Progenitor cell of endocrine pancreas (in vitro differentiated cells): ENCODE results near the gene ACAP3. TPM values are rescaled to one million over a fixed set of nuclear protein-coding genes. Genes with fewer than 3 reads are reported as not detected.

Experiments used
- DNase-seq: peaks from one replicate; pipeline ENCODE4 v3.0.0; 2021; ENCODE audit warnings: low spot score; ENCODE audit not compliant: unreplicated experiment
- H3K27ac Mint-ChIP-seq: 2 replicates; pipeline ENCODE4 v1.8.0; 2021; ENCODE audit warnings: mild to moderate bottlenecking, moderate library complexity, mixed read lengths
- H3K27me3 Mint-ChIP-seq: 2 replicates; pipeline ENCODE4 v1.8.0; 2021; ENCODE audit warnings: mixed read lengths
- H3K36me3 Mint-ChIP-seq: 2 replicates; pipeline ENCODE4 v1.8.0; 2022; ENCODE audit warnings: mixed read lengths; ENCODE audit not compliant: insufficient read depth
- H3K4me1 Mint-ChIP-seq: 2 replicates; pipeline ENCODE4 v1.8.0; 2021; ENCODE audit warnings: low read depth, mixed read lengths
- H3K4me3 Mint-ChIP-seq: 2 replicates; pipeline ENCODE4 v1.8.0; 2021; ENCODE audit warnings: low read depth, mild to moderate bottlenecking, moderate library complexity, mixed read lengths
- H3K9me3 Mint-ChIP-seq: 2 replicates; pipeline ENCODE4 v1.8.0; 2021; ENCODE audit warnings: low read depth, mixed read lengths
- total RNA-seq: library from RNA; stranded (reverse); gene quantifications from 2 replicates; pipeline ENCODE4 v1.2.1, GENCODE V29; 2021
- TF ChIP-seq, protein P1 (sequence below): fragments of 200-600 bp; sonication (generic); IDR thresholded peaks from one replicate; pipeline ENCODE4 v1.5.0; 2021; ENCODE audit warnings: antibody characterized with exemption, mild to moderate bottlenecking; ENCODE audit not compliant: unreplicated experiment

Gene ACAP3
- total RNA-seq, 1 donor from 2014 or later, result 111 TPM

DNA sequence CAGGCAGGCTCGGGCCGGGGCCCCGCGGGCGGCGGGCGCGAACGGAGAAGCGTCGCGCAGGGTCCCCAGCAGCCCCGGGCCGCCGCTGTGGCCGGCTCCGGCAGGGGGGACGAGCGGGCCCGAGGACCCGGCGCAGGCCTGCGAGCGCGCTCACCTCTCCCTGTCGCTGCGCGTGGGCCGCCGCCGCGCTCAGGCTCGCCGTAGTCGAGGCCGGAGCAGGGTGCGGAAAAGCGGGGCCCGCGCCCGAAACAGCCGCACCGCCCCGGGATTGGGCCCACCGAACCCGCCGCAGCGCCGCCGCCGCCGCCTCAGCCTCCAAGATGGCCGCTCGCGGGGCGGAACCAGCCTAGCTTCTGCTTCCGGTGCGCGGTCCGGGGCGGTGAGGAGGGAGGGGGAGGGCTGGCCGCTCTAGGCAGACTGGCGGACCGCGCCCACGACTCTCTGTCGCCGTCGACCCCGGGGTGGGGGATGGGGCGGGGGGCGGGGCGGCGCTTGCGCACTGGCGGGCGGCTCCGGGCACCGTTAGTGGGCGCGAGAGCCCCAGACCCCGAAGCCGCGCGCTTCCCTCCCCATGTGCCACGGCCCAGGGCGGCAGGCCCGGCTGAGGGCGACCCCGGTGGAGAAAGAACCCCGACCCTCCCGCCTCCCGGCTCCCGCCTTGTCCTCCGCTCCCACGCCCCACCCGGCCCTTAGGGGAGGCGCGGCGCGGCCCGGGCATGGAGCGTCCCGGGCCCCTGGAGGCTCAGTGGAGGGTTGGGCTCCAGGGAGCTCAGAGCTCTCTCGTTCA lies 34.0 kb downstream of the ACAP3 start, which contains the start of gene UBE2J2:
TSS of gene UBE2J2 (minus strand) at position 343 of the 787 bp plus-strand sequence. CDS start 5,862 bp downstream, outside the sequence.
- Mint-ChIP-seq H3K9me3 (no peaks in the 10 kb centered on the region), H3K27me3 (no peaks in the 10 kb centered on the region), H3K36me3 (peaks cover 5% of the 10 kb centered on the region), H3K4me3 (peak within 1 kb of the TSS; percentile 91), H3K27ac (peak within 1 kb of the TSS; percentile 89), H3K4me1 (peaks cover 24% of the 10 kb centered on the region)
- peak; percentile 91 for DNase-seq
- TF ChIP-seq, protein P1, sequence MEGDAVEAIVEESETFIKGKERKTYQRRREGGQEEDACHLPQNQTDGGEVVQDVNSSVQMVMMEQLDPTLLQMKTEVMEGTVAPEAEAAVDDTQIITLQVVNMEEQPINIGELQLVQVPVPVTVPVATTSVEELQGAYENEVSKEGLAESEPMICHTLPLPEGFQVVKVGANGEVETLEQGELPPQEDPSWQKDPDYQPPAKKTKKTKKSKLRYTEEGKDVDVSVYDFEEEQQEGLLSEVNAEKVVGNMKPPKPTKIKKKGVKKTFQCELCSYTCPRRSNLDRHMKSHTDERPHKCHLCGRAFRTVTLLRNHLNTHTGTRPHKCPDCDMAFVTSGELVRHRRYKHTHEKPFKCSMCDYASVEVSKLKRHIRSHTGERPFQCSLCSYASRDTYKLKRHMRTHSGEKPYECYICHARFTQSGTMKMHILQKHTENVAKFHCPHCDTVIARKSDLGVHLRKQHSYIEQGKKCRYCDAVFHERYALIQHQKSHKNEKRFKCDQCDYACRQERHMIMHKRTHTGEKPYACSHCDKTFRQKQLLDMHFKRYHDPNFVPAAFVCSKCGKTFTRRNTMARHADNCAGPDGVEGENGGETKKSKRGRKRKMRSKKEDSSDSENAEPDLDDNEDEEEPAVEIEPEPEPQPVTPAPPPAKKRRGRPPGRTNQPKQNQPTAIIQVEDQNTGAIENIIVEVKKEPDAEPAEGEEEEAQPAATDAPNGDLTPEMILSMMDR, result no peak

DNA sequence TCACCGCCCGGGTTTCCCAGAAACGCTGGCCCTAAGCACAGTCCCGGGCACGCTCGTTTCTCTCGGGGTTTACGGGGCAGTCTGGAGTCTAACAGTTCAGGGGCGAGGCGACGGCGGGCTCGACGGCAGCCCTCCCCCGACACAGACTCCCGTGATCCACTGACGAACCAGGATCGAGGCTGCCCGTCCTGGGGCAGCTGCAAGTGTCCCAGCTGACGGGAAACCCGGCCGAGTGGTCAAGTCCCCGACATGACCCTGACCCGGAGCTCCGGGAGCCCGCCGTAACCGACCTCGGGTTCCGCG lies 34.6 kb downstream of the ACAP3 start:
- Mint-ChIP-seq H3K4me3 (peak overlapping the region; percentile 91), H3K36me3 (peaks cover 5% of the 10 kb centered on the region), H3K9me3 (no peaks in the 10 kb centered on the region), H3K27me3 (no peaks in the 10 kb centered on the region), H3K4me1 (peaks cover 24% of the 10 kb centered on the region), H3K27ac (peak overlapping the region; percentile 89)
- TF ChIP-seq, protein P1, result no peak
- no peak for DNase-seq

DNA sequence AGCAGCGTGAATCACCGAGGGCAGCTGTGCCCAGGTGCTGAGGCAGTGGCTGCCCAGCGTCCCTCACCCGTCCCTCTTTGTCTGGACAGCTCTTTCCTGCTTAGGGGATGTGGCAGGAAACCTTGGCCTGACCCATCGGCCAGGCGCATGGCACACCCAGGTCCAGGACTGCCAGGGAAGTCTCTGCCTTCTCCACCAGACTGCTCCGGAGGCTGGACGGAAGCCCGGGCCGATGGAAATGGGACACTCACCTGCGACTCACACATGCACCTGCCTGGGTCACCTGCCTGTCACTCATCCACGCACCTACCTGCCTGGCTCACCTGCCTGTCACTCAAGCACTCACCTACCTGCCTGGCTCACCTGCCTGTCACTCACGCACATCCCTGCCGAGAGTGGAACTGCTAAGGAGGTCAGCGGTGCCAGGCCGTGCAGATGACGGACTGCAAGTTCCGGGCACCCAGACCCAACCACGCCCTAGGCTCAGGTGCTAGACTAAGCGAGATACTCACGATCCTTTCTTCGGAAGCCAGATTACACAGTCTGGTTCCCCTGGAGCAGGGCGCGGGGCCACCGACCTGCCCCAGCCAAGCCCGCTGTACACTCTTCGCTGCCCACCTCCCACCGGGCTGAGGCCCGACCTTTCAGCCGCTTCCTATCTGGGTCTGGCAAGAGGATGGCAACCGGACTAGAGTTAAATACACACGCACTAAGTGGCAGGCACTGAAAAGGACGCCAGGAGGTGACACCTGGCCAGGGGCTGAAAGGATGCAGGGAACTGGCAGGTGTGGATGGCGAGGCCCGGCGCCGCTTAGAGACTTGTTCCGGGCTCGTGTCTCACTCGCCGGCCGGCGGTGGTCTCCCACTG lies 35.2 kb downstream of the ACAP3 start:
- TF ChIP-seq, protein P1, result no peak
- H3K4me3 Mint-ChIP-seq, result peak overlapping the region; percentile 91
- H3K27ac Mint-ChIP-seq, result peak overlapping the region; percentile 89
- no peaks in the 10 kb centered on the region for H3K27me3 Mint-ChIP-seq
- no peaks in the 10 kb centered on the region for H3K9me3 Mint-ChIP-seq
- peaks cover 24% of the 10 kb centered on the region for H3K4me1 Mint-ChIP-seq
- no peak for DNase-seq
- H3K36me3 Mint-ChIP-seq, result peaks cover 5% of the 10 kb centered on the region

DNA sequence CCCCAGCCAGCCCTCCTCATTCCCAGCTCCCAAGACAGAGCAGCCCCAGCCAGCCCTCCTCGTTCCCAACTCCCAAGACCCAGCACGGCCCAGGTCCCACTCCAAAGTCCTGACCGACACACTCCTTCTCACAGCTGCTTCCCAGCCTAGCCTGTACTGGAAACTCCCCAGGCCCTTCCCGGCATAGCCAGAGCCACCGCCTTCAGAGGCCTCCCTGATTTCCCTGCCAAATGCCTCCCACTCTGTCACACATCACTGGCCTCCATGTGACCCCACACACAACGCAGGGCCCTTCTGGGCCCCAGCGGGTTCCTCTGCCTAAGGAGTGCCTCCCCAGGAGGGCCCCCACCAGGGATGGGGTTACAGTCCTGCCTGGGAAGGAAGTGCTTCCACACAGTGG lies 36.9 kb downstream of the ACAP3 start:
- Mint-ChIP-seq H3K9me3 (no peaks in the 10 kb centered on the region), H3K27me3 (no peaks in the 10 kb centered on the region), H3K36me3 (peaks cover 9% of the 10 kb centered on the region), H3K27ac (peak overlapping the region; percentile 80), H3K4me1 (peaks cover 24% of the 10 kb centered on the region), H3K4me3 (peak overlapping the region; percentile 61)
- DNase-seq, result no peak
- TF ChIP-seq, protein P1, result no peak

DNA sequence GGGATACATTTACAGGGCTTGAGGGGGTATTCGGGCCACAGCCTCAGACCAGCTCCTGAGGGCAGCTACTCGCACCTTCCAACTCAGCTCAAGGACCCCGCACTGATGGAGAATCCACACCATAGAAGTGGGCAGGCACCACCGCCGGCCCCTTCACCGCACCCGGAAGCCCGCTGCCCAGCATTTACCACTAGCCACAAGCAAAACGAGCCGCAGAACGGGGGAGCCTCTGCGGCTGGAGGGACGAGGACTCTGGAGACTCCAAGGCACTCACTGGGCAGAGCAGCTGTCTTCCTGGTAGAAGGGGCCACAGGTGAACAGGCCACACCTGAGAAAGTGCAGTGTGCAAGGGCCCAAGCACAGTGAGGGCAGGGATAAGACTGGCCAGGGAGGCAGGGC lies 39.4 kb downstream of the ACAP3 start:
- Mint-ChIP-seq H3K4me3 (no peak overlapping the region), H3K36me3 (peaks cover 10% of the 10 kb centered on the region), H3K27ac (peak overlapping the region; percentile 33), H3K4me1 (peaks cover 20% of the 10 kb centered on the region), H3K27me3 (no peaks in the 10 kb centered on the region), H3K9me3 (no peaks in the 10 kb centered on the region)
- TF ChIP-seq, protein P1, result no peak
- no peak for DNase-seq
